GM19240 (cell line): ENCODE results near the gene MYO1E.

Experiments used
- DNase-seq: peaks from one replicate; pipeline ENCODE4 v3.0.0; 2011; ENCODE audit warnings: low spot score; ENCODE audit not compliant: insufficient read length

MYO1E gene

DNA sequence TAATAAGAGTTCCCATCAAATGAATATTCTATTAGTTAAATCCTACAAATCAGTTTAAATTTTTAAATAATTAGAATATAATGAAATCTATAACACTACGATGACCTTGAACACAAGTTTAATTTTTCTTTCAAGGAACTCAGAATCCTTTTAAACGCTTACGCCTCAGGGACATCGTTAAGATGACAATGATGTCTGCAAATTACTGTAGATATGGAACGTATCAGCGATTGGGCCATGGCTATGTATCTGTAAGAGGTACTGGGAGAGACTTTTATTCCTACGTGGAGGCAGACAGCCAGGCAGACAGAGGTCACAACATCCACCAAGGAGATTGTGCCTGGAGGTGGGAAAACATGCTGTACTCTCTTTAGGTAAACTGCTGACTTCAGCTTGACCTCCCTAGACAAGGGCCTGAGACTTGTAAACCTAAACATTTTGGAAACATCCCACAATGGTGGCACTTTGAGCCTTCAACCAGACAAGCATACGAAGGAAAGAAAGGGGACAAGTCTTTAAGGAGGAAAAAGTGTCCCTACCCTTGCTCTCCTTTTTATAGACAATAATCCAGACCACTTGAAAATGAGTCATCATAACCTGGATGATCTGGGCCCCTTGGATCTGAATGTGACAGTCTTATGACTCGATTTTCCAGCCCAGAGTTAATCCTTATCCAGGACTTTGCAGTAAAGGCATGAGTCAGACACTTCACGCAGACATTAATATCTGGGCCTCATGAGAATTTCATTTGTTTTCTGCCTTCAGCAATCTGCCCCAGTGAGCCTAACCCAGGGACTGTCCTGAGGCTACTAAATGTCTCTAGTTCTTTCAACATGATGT is 172.8 kb downstream of the MYO1E start:
- no peak for DNase-seq

DNA sequence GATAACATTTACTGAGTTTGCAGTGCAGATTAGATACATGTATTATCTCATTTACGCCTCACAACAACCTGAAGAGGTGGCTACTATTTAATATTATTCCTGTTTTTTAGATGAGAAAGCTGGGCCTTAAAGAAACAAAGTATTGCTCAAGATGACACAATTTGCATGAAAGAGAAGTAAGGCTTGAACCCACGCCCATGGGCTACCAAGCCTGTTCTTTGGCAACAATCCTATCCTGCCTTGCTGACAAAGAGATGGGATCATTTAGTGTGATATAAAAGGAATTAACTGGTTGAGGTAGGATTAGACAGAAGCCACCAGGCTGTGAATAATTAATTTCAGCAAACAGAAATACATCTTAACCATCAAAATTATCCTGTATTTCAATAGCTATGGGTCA is 175.2 kb downstream of the MYO1E start:
- no peak for DNase-seq

- DNase-seq, result no peak
Observed at GRCh38 chr15:59196416-59196815, 176.3 kb downstream of the MYO1E start.

- DNase-seq, result no peak
Observed at GRCh38 chr15:59194639-59195325, 177.9 kb downstream of the MYO1E start.

DNA sequence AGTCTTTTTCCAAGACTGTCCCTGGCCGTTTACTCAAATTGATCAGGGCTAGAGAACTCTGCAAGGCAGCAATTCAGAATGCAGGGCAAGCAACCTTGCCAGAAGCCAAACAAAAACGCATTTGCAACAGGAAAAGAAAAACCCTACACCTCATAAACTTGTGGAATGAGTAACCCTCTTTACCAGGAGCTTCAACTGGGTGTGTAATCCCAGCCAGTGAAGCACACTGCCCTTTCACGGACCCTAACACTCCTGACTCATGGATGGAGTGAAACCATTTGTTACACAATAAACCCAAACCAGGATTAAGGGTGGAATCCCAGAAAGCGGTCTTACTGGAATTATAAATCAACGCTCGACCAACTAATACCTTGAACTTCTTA is 180.8 kb downstream of the MYO1E start:
- DNase-seq, result no peak

- no peak for DNase-seq
Observed at GRCh38 chr15:59190291-59190690, 182.4 kb downstream of the MYO1E start.

DNA sequence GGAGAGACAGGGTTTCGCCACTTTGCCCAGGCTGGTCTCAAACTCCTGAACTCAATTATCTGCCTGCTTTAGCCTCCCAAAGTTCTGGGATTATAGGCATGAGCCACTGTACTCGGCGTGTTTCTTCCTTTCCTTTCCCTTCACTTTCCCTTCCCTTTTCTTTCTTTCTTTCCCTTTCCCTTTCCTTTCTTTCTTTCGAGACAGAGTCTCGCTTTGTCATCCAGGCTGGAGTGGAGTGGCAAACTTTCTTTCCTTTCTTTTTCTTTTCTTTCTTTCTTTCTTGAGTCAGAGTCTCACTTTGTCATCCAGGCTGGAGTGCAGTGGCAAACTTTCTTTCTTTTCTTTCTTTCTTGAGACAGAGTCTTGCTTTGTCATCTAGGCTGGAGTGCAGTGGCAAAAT is 183.4 kb downstream of the MYO1E start:
- no peak for DNase-seq

GRCh38 chr15:59186501-59186900 is 186.2 kb downstream of the MYO1E start:
- DNase-seq, result no peak

DNA sequence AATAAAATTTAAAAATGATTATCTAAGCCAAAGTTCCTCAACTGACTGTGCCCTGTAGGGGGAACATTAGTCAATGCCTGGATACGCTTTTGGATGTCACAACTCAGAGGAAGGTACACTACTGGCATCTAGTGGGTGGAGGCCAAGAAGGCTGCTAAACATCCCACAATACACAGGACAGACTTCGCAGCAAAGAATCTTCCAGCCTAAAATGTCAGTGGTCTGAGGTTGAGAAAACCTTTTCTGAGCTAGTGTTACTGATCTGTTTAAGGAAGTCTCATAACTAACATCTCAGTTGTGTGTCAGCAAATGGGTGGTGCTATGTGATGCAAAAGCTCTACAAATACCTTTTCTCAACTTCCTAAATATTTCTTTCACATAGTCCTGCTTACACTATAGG is 186.9 kb downstream of the MYO1E start:
- DNase-seq, result no peak

DNA sequence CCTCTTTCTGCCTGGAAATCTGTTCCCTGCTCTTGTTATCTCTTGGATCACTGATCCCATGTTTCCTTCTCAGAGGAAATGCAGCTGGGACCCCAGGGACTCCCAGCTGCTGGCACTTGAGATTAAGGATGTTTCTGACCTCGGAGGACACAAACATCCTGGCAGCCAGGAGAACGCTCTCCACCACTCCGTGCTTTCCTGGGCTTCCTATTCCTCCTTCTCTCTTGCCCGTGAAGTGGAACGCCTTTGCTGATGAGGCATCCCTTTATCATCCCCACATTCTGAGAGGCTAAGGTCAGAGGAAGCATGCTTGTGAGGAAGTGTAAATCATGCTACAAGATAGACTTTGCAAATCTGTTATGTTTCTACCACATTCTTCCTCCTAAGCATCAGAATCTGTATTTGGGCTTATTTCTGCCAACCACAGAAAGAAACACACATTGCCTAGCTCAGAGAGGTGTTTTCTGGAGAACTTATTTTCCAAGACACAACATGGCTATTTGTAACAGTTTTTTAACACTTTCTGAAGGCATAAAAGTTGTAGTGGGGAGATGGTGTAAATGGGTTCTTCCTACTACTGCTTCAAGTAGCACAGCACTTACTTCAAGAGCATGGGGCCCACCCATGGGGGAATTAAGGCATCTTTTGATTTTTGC is 191.6 kb downstream of the MYO1E start:
- DNase-seq, result no peak

DNA sequence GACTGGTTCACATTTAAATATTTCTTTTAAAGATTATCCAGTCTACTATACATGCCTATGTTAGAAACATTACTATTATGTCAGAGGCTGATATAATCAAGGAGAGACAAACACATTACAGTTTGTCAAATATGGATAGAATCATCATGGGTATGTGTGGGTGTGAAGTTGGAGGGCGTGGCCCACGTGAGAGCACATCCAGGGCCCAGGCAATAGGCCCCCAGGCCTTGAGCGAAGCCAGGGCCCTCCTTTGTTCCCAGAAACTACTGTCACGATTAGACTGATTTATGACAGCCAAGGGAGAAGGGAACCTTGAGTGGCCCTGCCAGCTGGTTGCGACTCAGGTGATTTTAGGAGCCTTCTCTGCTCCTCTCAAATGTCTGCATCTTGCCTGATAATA is 193.0 kb downstream of the MYO1E start:
- no peak for DNase-seq

GRCh38 chr15:59178151-59178695 is 194.4 kb downstream of the MYO1E start:
- no peak for DNase-seq

GRCh38 chr15:59177317-59177660 is 195.4 kb downstream of the MYO1E start:
- DNase-seq, result no peak

GRCh38 chr15:59176653-59177316 is 195.9 kb downstream of the MYO1E start:
- DNase-seq, result no peak

- DNase-seq, result peak; percentile 34
Observed at GRCh38 chr15:59174835-59175831, 197.5 kb downstream of the MYO1E start.

DNA sequence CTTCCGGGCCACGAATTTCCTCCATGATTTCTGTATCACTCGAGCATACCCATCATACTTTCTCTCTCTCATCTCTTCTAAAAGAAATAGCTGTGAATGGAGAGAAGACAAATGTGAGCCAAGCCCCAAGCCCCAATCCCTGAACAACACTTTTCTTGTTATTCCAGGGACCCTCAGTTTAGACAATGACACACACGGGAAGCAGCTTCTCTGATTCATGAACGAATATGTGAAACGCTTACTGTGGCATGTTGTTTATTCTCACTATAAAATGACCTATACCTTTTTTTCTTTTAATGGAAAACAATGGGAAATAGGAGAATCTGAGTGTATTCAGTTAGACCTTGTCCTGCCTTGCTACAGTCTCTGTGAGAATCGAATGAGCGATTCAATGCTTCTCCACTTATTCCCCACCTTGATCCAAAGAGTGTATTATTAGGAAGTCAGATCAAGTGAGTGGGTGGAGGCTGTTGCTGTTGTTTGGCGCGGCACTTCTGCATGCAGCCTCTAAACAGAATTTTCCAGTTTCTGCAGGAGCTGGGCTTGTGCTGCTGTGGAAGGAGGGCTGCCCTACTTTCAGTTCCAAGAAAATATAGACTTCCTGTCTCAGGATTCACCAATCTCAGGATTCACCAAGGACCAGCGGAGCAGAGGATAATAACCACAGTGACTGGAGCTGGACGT is 198.4 kb downstream of the MYO1E start:
- no peak for DNase-seq

GRCh38 chr15:59173194-59173593 is 199.5 kb downstream of the MYO1E start:
- no peak for DNase-seq

- DNase-seq, result no peak
Observed at GRCh38 chr15:59172289-59172901, 200.3 kb downstream of the MYO1E start.

GRCh38 chr15:59171067-59171397 is 201.6 kb downstream of the MYO1E start:
- no peak for DNase-seq
